Measurements from ENCODE around the gene BCAP31. TPM values are rescaled to one million over a fixed set of nuclear protein-coding genes. Genes with fewer than 3 reads are reported as not detected.
"Not testable (repeated sequence)": the region's sequence is repeated elsewhere in the genome, so short reads cannot be mapped to it uniquely, and the experiment has no call there.

The BCAP31 gene
- total RNA-seq, 1 donor from 2014 or later, result 154 TPM

- no peak overlapping the region for H3K4me3 Mint-ChIP-seq (ENCODE audit: low read depth)
- intact Hi-C loops (cut with micrococcal nuclease), result no loop called here
- H3K27ac Mint-ChIP-seq, result no peak overlapping the region
- peaks cover 11% of the 10 kb centered on the region for H3K9me3 Mint-ChIP-seq
- H3K27me3 Mint-ChIP-seq (ENCODE audit: low read depth), result no peaks in the 10 kb centered on the region
- peaks cover 22% of the 10 kb centered on the region for H3K36me3 Mint-ChIP-seq (ENCODE audit: low read depth)
- no peak for DNase-seq (ENCODE audit: low spot score)
- H3K4me1 Mint-ChIP-seq (ENCODE audit: low read depth), result peaks cover 27% of the 10 kb centered on the region
Observed at GRCh38 chrX:153736071-153736820, 12.1 kb upstream of the BCAP31 start.

- Mint-ChIP-seq H3K4me3 (ENCODE audit: low read depth) (no peak overlapping the region), H3K27ac (no peak overlapping the region)
- intact Hi-C loops (cut with micrococcal nuclease), result no loop called here
Observed at GRCh38 chrX:153735274-153735673, 11.1 kb upstream of the BCAP31 start.

GRCh38 chrX:153734871-153735270, 10.7 kb upstream of the BCAP31 start:
- H3K27ac Mint-ChIP-seq, result no peak overlapping the region
- H3K4me1 Mint-ChIP-seq (ENCODE audit: low read depth), result peaks cover 22% of the 10 kb centered on the region
- no peak for DNase-seq (ENCODE audit: low spot score)
- intact Hi-C loops (cut with micrococcal nuclease), result no loop called here
- no peak overlapping the region for H3K4me3 Mint-ChIP-seq (ENCODE audit: low read depth)
- no peaks in the 10 kb centered on the region for H3K27me3 Mint-ChIP-seq (ENCODE audit: low read depth)
- peaks cover 27% of the 10 kb centered on the region for H3K36me3 Mint-ChIP-seq (ENCODE audit: low read depth)
- H3K9me3 Mint-ChIP-seq, result peaks cover 11% of the 10 kb centered on the region

More at GRCh38 chrX:153735274-153735673, 11.1 kb upstream of the BCAP31 start:
- Mint-ChIP-seq H3K36me3 (ENCODE audit: low read depth) (peaks cover 27% of the 10 kb centered on the region), H3K9me3 (peaks cover 11% of the 10 kb centered on the region), H3K27me3 (ENCODE audit: low read depth) (no peaks in the 10 kb centered on the region), H3K4me1 (ENCODE audit: low read depth) (peaks cover 25% of the 10 kb centered on the region)
- no peak for DNase-seq (ENCODE audit: low spot score)

- Mint-ChIP-seq H3K9me3 (peaks cover 11% of the 10 kb centered on the region), H3K4me3 (ENCODE audit: low read depth) (no peak overlapping the region), H3K27me3 (ENCODE audit: low read depth) (no peaks in the 10 kb centered on the region), H3K4me1 (ENCODE audit: low read depth) (peaks cover 22% of the 10 kb centered on the region), H3K36me3 (ENCODE audit: low read depth) (peaks cover 27% of the 10 kb centered on the region), H3K27ac (no peak overlapping the region)
- DNase-seq (ENCODE audit: low spot score), result no peak
- intact Hi-C loops (cut with micrococcal nuclease), result no loop called here
Observed at GRCh38 chrX:153733651-153734240, 9.6 kb upstream of the BCAP31 start.

- H3K9me3 Mint-ChIP-seq, result peaks cover 11% of the 10 kb centered on the region
- H3K27me3 Mint-ChIP-seq (ENCODE audit: low read depth), result no peaks in the 10 kb centered on the region
- intact Hi-C loops (cut with micrococcal nuclease), result no loop called here
- peaks cover 24% of the 10 kb centered on the region for H3K4me1 Mint-ChIP-seq (ENCODE audit: low read depth)
- H3K36me3 Mint-ChIP-seq (ENCODE audit: low read depth), result peaks cover 30% of the 10 kb centered on the region
- H3K4me3 Mint-ChIP-seq (ENCODE audit: low read depth), result no peak overlapping the region
- no peak for DNase-seq (ENCODE audit: low spot score)
- H3K27ac Mint-ChIP-seq, result no peak overlapping the region
Observed at GRCh38 chrX:153732401-153732800, 8.2 kb upstream of the BCAP31 start.

- no peak for DNase-seq (ENCODE audit: low spot score)
- Mint-ChIP-seq H3K9me3 (peaks cover 11% of the 10 kb centered on the region), H3K27me3 (ENCODE audit: low read depth) (no peaks in the 10 kb centered on the region)
Observed at GRCh38 chrX:153731845-153732215, 7.6 kb upstream of the BCAP31 start.

GRCh38 chrX:153731117-153731844, 7.1 kb upstream of the BCAP31 start:
- Mint-ChIP-seq H3K36me3 (ENCODE audit: low read depth) (peaks cover 30% of the 10 kb centered on the region), H3K4me3 (ENCODE audit: low read depth) (no peak overlapping the region), H3K9me3 (peaks cover 11% of the 10 kb centered on the region), H3K4me1 (ENCODE audit: low read depth) (peaks cover 28% of the 10 kb centered on the region), H3K27ac (peak overlapping the region; percentile 67), H3K27me3 (ENCODE audit: low read depth) (no peaks in the 10 kb centered on the region)
- intact Hi-C loops (cut with micrococcal nuclease), result no loop called here
- no peak for DNase-seq (ENCODE audit: low spot score)

More at GRCh38 chrX:153731845-153732215, 7.6 kb upstream of the BCAP31 start:
- intact Hi-C loops (cut with micrococcal nuclease), result no loop called here
- Mint-ChIP-seq H3K4me3 (ENCODE audit: low read depth) (no peak overlapping the region), H3K36me3 (ENCODE audit: low read depth) (peaks cover 30% of the 10 kb centered on the region), H3K27ac (peak overlapping the region; percentile 67), H3K4me1 (ENCODE audit: low read depth) (peaks cover 27% of the 10 kb centered on the region)

GRCh38 chrX:153730115-153730514, 5.9 kb upstream of the BCAP31 start:
- DNase-seq (ENCODE audit: low spot score); intact Hi-C loops (cut with micrococcal nuclease); H3K27me3 Mint-ChIP-seq (ENCODE audit: low read depth); H3K4me3 Mint-ChIP-seq (ENCODE audit: low read depth); H3K27ac Mint-ChIP-seq: not testable (repeated sequence)
- Mint-ChIP-seq H3K36me3 (ENCODE audit: low read depth) (peaks cover 24% of the 10 kb centered on the region), H3K4me1 (ENCODE audit: low read depth) (peaks cover 22% of the 10 kb centered on the region), H3K9me3 (peaks cover 11% of the 10 kb centered on the region)

- no peaks in the 10 kb centered on the region for H3K27me3 Mint-ChIP-seq (ENCODE audit: low read depth)
- no peak overlapping the region for H3K27ac Mint-ChIP-seq
- H3K36me3 Mint-ChIP-seq (ENCODE audit: low read depth), result peaks cover 19% of the 10 kb centered on the region
- no peak overlapping the region for H3K4me3 Mint-ChIP-seq (ENCODE audit: low read depth)
- peaks cover 19% of the 10 kb centered on the region for H3K4me1 Mint-ChIP-seq (ENCODE audit: low read depth)
- H3K9me3 Mint-ChIP-seq, result peaks cover 7% of the 10 kb centered on the region
- DNase-seq (ENCODE audit: low spot score), result no peak
- intact Hi-C loops (cut with micrococcal nuclease), result no loop called here
Observed at GRCh38 chrX:153728951-153729631, 4.9 kb upstream of the BCAP31 start.

GRCh38 chrX:153728095-153728494, 3.9 kb upstream of the BCAP31 start:
- H3K27ac Mint-ChIP-seq, result no peak overlapping the region
- H3K9me3 Mint-ChIP-seq, result peaks cover 7% of the 10 kb centered on the region
- peaks cover 17% of the 10 kb centered on the region for H3K36me3 Mint-ChIP-seq (ENCODE audit: low read depth)
- no peaks in the 10 kb centered on the region for H3K27me3 Mint-ChIP-seq (ENCODE audit: low read depth)
- DNase-seq (ENCODE audit: low spot score), result no peak
- intact Hi-C loops (cut with micrococcal nuclease), result no loop called here
- no peak overlapping the region for H3K4me3 Mint-ChIP-seq (ENCODE audit: low read depth)
- peaks cover 19% of the 10 kb centered on the region for H3K4me1 Mint-ChIP-seq (ENCODE audit: low read depth)

- Mint-ChIP-seq H3K27me3 (ENCODE audit: low read depth) (no peaks in the 10 kb centered on the region), H3K4me3 (ENCODE audit: low read depth) (peak overlapping the region; percentile 39), H3K27ac (no peak overlapping the region), H3K4me1 (ENCODE audit: low read depth) (peaks cover 23% of the 10 kb centered on the region), H3K36me3 (ENCODE audit: low read depth) (peaks cover 23% of the 10 kb centered on the region), H3K9me3 (peaks cover 7% of the 10 kb centered on the region)
- DNase-seq (ENCODE audit: low spot score), result no peak
- intact Hi-C loops (cut with micrococcal nuclease), result no loop called here
Observed at GRCh38 chrX:153727123-153727931, 3.1 kb upstream of the BCAP31 start.
